Sigmoid colon (tissue), 3 donors: ENCODE data around the gene RBKS.
"Not testable (repeated sequence)": the region's sequence is repeated elsewhere in the genome, so short reads cannot be mapped to it uniquely, and the experiment has no call there.

Experiments
- POLR2A ChIP-seq, 2 donors: fragments of 450-650 bp; IDR thresholded peaks; one replicate each; pipeline ENCODE4 v1.6.1; 2016; ENCODE audit warnings: antibody characterized with exemption in 2 of 2, mild to moderate bottlenecking in 2 of 2, moderate library complexity in 2 of 2
- TF ChIP-seq, protein P1 (sequence below), 4 experiments: fragments of 450-650 bp in 3 of 4; fragments of 200-600 bp in 1 of 4; IDR thresholded peaks; one replicate each; pipeline ENCODE4 v1.5.1; 2016 to 2019; ENCODE audit warnings: antibody characterized with exemption in 4 of 4, mild to moderate bottlenecking in 3 of 4, moderate library complexity in 2 of 4

DNA sequence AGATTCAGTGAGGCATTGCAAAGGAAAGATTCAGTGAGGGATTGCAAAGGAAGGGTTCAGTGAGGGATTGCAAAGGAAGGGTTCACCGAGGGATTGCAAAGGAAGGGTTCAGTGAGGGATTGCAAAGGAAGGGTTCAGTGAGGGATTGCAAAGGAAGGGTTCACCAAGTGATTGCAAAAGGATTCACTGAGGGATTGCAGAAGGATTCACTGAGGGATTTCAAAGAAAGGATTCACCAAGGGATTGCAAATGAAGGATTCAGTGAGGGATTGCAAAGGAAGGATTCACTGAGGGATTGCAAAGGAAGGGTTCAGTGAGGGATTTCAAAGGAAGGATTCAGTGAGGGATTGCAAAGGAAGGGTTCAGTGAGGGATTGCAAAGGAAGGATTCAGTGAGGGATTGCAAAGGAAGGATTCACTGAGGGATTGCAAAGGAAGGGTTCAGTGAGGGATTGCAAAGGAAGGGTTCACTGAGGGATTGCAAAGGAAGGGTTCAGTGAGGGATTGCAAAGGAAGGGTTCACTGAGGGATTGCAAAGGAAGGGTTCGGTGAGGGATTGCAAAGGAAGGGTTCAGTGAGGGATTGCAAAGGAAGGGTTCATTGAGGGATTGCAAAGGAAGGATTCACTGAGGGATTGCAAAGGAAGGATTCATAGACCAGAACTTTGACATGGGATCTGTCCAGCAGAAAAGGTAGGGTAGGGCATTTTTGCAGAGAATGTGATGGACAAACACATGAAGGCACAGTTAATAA, 141.2 kb downstream of the RBKS start:
- TF ChIP-seq, protein P1, sequence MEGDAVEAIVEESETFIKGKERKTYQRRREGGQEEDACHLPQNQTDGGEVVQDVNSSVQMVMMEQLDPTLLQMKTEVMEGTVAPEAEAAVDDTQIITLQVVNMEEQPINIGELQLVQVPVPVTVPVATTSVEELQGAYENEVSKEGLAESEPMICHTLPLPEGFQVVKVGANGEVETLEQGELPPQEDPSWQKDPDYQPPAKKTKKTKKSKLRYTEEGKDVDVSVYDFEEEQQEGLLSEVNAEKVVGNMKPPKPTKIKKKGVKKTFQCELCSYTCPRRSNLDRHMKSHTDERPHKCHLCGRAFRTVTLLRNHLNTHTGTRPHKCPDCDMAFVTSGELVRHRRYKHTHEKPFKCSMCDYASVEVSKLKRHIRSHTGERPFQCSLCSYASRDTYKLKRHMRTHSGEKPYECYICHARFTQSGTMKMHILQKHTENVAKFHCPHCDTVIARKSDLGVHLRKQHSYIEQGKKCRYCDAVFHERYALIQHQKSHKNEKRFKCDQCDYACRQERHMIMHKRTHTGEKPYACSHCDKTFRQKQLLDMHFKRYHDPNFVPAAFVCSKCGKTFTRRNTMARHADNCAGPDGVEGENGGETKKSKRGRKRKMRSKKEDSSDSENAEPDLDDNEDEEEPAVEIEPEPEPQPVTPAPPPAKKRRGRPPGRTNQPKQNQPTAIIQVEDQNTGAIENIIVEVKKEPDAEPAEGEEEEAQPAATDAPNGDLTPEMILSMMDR (IDR thresholded peaks at IDR 0.05) = not testable (repeated sequence)
- not testable (repeated sequence) for TF ChIP-seq POLR2A (IDR thresholded peaks at IDR 0.05)
